Fibroblast of skin of right quadriceps (primary cell): ENCODE measurements around the gene ANKRD23.

ENCODE experiments used
- DNase-seq: peaks from one replicate; pipeline ENCODE4 v3.0.0-alpha.2; 2013

ANKRD23 gene

GRCh38 chr2:96832754-96833507 is 10.9 kb downstream of the ANKRD23 start:
- DNase-seq, result peak; percentile 57

- no peak for DNase-seq
Observed at GRCh38 chr2:96832408-96832753, 11.4 kb downstream of the ANKRD23 start.

- DNase-seq, result no peak
Observed at GRCh38 chr2:96831679-96832078, 12.1 kb downstream of the ANKRD23 start.

- no peak for DNase-seq
Observed at GRCh38 chr2:96830044-96830562, 13.7 kb downstream of the ANKRD23 start.

GRCh38 chr2:96828874-96829273 is 14.9 kb downstream of the ANKRD23 start:
- DNase-seq, result no peak

GRCh38 chr2:96828436-96828835 is 15.4 kb downstream of the ANKRD23 start:
- DNase-seq, result no peak

- DNase-seq, result no peak
Observed at GRCh38 chr2:96826546-96827278, 17.1 kb downstream of the ANKRD23 start.

- no peak for DNase-seq
Observed at GRCh38 chr2:96825057-96825456, 18.8 kb downstream of the ANKRD23 start.

- DNase-seq, result peak; percentile 33
Observed at GRCh38 chr2:96824079-96824870, 19.5 kb downstream of the ANKRD23 start.

GRCh38 chr2:96823198-96823597 is 20.6 kb downstream of the ANKRD23 start:
- DNase-seq, result no peak

- no peak for DNase-seq
Observed at GRCh38 chr2:96822786-96823185, 21.0 kb downstream of the ANKRD23 start.

GRCh38 chr2:96821113-96821675 is 22.6 kb downstream of the ANKRD23 start:
- no peak for DNase-seq

- no peak for DNase-seq
Observed at GRCh38 chr2:96819876-96820511, 23.8 kb downstream of the ANKRD23 start.

GRCh38 chr2:96819128-96819875 is 24.5 kb downstream of the ANKRD23 start:
- DNase-seq, result no peak

- no peak for DNase-seq
Observed at GRCh38 chr2:96817882-96818281, 25.9 kb downstream of the ANKRD23 start.

- DNase-seq, result no peak
Observed at GRCh38 chr2:96816836-96817702, 26.8 kb downstream of the ANKRD23 start.

- peak; percentile 89 for DNase-seq
Observed at GRCh38 chr2:96816127-96816835, 27.5 kb downstream of the ANKRD23 start, which contains the start of gene CNNM3. CNNM3 (plus strand) TSS chr2:96816268; CDS start chr2:96816278, 10 bp downstream.

- DNase-seq, result no peak
Observed at GRCh38 chr2:96815326-96816126, 28.3 kb downstream of the ANKRD23 start.

- DNase-seq, result no peak
Observed at GRCh38 chr2:96813656-96814055, 30.2 kb downstream of the ANKRD23 start.
